ACC112 (cell line): ENCODE measurements around the gene SCARB1.
A peak's percentile ranks its signal among the peaks of the same experiment; 100 is the strongest.
"Not testable (repeated sequence)": the region's sequence is repeated elsewhere in the genome, so short reads cannot be mapped to it uniquely, and the experiment has no call there.

ENCODE experiments used
- H2AFZ ChIP-seq: fragments of 200-600 bp; sonication (generic); one replicate; pipeline ENCODE4 v1.6.0; 2017; ENCODE audit warnings: antibody characterized with exemption, low read length; ENCODE audit not compliant: unreplicated experiment
- H3K27ac ChIP-seq: fragments of 200-600 bp; sonication (generic); 2 replicates; pipeline ENCODE4 v1.5.1; 2014; ENCODE audit warnings: low read depth, mild to moderate bottlenecking, antibody characterized with exemption, low read length, moderate library complexity
- H3K27me3 ChIP-seq: fragments of 200-600 bp; sonication (generic); 2 replicates; pipeline ENCODE4 v1.6.1; 2014; ENCODE audit warnings: mild to moderate bottlenecking, antibody characterized with exemption, low read length, moderate library complexity, mixed read lengths; ENCODE audit not compliant: insufficient read depth
- H3K36me3 ChIP-seq: fragments of 200-600 bp; sonication (generic); 2 replicates; pipeline ENCODE4 v1.6.1; 2016; ENCODE audit warnings: mild to moderate bottlenecking, antibody characterized with exemption, low read length, moderate library complexity, mixed read lengths; ENCODE audit not compliant: insufficient read depth
- H3K4me1 ChIP-seq: fragments of 200-600 bp; sonication (generic); one replicate; pipeline ENCODE4 v1.6.1; 2016; ENCODE audit warnings: low read length, mixed read lengths; ENCODE audit not compliant: insufficient read depth, unreplicated experiment, control insufficient read depth
- H3K4me3 ChIP-seq: fragments of 200-600 bp; sonication (generic); 2 replicates; pipeline ENCODE4 v1.5.1; 2014; ENCODE audit warnings: mild to moderate bottlenecking, low read depth, low read length
- H3K79me2 ChIP-seq: fragments of 200-600 bp; sonication (generic); one replicate; pipeline ENCODE4 v1.6.0; 2016; ENCODE audit warnings: low read length; ENCODE audit not compliant: control insufficient read depth, unreplicated experiment, insufficient read depth

SCARB1 gene

GRCh38 chr12:124863416-124864325 lies at the start of gene SCARB1:
Gene SCARB1, minus strand, starts transcription at chr12:124863864. Its CDS starts 144 bp downstream, at chr12:124863720.
- Histone ChIP-seq H3K79me2 (peaks cover 7% of the 10 kb centered on the region), H3K4me1 (peaks cover 18% of the 10 kb centered on the region), H2AFZ (peak within 1 kb of the TSS; percentile 100), H3K4me3 (peak within 1 kb of the TSS; percentile 80), H3K36me3 (no peaks in the 10 kb centered on the region), H3K27ac (peak within 1 kb of the TSS; percentile 47; the same call in 1 of the 2 replicates), H3K27me3 (no peaks in the 10 kb centered on the region)

DNA sequence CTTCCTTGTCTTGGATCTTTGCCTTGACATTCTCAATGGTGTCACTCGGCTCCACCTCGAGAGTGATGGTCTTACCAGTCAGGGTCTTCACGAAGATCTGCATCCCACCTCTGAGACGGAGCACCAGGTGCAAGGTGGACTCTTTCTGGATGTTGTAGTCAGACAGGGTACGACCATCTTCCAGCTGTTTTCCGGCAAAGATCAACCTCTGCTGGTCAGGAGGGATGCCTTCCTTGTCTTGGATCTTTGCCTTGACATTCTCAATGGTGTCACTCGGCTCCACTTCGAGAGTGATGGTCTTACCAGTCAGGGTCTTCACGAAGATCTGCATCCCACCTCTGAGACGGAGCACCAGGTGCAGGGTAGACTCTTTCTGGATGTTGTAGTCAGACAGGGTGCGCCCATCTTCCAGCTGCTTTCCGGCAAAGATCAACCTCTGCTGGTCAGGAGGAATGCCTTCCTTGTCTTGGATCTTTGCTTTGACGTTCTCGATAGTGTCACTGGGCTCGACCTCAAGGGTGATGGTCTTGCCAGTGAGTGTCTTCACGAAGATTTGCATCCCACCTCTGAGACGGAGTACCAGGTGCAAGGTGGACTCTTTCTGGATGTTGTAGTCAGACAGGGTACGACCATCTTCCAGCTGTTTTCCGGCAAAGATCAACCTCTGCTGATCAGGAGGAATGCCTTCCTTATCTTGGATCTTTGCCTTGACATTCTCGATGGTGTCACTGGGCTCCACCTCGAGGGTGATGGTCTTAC lies 49.0 kb upstream of the SCARB1 start:
- peaks cover 25% of the 10 kb centered on the region for H3K36me3 ChIP-seq
- H3K27me3 ChIP-seq, H2AFZ ChIP-seq, H3K27ac ChIP-seq: not testable (repeated sequence)
- H3K79me2 ChIP-seq, result peaks cover 46% of the 10 kb centered on the region
- H3K4me1 ChIP-seq, result peaks cover 24% of the 10 kb centered on the region
- peak overlapping the region; percentile 92 for H3K4me3 ChIP-seq

- H3K79me2 ChIP-seq, result peaks cover 46% of the 10 kb centered on the region
- H3K4me1 ChIP-seq, result peaks cover 21% of the 10 kb centered on the region
- H3K27ac ChIP-seq, result peak overlapping the region; percentile 67; the same call in 1 of the 2 replicates
Observed at GRCh38 chr12:124911521-124911920, 47.9 kb upstream of the SCARB1 start.

GRCh38 chr12:124910561-124911478 lies 47.2 kb upstream of the SCARB1 start:
- peak overlapping the region; percentile 72 for H3K4me3 ChIP-seq
- H3K79me2 ChIP-seq, result peaks cover 46% of the 10 kb centered on the region
- peaks cover 26% of the 10 kb centered on the region for H3K4me1 ChIP-seq
- no peaks in the 10 kb centered on the region for H3K27me3 ChIP-seq
- H2AFZ ChIP-seq, result no peak overlapping the region
- peaks cover 25% of the 10 kb centered on the region for H3K36me3 ChIP-seq
- peak overlapping the region; percentile 67 for H3K27ac ChIP-seq

More at GRCh38 chr12:124911521-124911920, 47.9 kb upstream of the SCARB1 start:
- Histone ChIP-seq H3K4me3 (peak overlapping the region; percentile 72), H3K36me3 (peaks cover 25% of the 10 kb centered on the region)
- H2AFZ ChIP-seq, H3K27me3 ChIP-seq: not testable (repeated sequence)

DNA sequence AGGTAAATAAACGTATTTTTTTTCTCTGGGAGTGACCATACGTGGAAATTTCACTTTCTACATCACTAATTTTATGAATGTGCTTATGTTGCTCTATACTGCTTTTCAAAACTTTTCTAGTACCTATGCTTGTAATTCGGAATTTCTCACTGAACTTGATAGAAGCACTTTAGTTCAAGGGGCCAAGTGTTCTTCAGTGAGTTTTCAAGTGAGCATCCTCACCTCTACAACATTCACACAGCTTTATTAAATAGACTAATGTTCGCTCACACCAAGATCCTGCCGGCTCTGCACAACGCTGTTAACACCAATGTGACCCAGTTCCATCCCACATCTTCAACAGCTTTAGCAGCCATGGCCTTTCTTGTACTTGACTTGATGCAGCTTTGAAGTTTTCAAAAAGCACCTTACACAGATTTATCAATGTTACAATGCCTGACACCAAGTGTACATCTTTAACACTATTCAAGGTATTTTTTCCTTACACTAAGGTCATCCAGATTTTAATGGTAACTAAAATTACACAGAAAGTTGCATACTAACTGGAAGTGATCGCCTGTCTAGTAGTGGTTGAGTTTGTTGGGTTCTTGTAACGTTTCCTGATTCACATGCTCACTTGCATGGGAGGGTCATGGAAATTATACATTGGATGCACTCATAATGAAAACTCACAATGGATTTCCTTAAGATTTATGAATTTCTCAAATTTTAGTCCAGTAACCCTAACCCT lies 46.3 kb upstream of the SCARB1 start:
- Histone ChIP-seq H2AFZ (no peak overlapping the region), H3K27ac (peak overlapping the region; percentile 67), H3K27me3 (no peaks in the 10 kb centered on the region), H3K4me3 (peak overlapping the region; percentile 72), H3K79me2 (peaks cover 40% of the 10 kb centered on the region), H3K4me1 (peaks cover 27% of the 10 kb centered on the region), H3K36me3 (peaks cover 25% of the 10 kb centered on the region)

DNA sequence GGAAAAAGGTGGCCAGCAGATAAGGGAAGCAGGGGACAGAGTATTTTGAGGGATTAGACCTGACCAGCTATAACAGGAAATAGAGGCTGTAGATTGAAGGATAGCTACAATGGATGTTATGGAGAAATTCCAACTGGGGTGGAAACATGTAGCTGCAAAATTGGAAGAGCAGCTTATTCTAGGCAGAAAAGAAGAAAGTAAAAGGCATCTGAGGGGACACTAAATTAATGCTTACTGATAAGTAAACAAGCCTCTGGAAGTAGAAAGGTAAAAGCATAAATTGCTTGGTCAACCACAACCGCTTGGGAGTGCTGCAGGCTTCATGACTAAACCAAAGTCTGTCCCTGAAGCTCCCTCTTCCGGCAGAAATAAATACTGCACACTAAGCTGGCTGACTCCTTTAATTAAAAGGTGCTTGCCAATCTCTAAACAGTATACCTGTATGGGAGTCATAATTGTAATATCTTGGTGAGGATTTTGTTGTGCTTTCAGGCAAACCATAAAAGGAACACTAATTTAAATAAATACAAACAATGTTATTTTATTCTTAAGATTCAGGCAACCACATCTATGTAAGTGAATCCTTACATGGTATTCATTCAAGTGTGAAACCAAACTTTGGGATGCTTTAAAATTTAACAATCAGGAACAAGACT lies 43.1 kb upstream of the SCARB1 start:
- Histone ChIP-seq H3K79me2 (peaks cover 18% of the 10 kb centered on the region), H3K4me1 (peaks cover 32% of the 10 kb centered on the region), H3K4me3 (no peak overlapping the region), H3K27ac (no peak overlapping the region), H3K36me3 (peaks cover 11% of the 10 kb centered on the region), H3K27me3 (no peaks in the 10 kb centered on the region), H2AFZ (no peak overlapping the region)

DNA sequence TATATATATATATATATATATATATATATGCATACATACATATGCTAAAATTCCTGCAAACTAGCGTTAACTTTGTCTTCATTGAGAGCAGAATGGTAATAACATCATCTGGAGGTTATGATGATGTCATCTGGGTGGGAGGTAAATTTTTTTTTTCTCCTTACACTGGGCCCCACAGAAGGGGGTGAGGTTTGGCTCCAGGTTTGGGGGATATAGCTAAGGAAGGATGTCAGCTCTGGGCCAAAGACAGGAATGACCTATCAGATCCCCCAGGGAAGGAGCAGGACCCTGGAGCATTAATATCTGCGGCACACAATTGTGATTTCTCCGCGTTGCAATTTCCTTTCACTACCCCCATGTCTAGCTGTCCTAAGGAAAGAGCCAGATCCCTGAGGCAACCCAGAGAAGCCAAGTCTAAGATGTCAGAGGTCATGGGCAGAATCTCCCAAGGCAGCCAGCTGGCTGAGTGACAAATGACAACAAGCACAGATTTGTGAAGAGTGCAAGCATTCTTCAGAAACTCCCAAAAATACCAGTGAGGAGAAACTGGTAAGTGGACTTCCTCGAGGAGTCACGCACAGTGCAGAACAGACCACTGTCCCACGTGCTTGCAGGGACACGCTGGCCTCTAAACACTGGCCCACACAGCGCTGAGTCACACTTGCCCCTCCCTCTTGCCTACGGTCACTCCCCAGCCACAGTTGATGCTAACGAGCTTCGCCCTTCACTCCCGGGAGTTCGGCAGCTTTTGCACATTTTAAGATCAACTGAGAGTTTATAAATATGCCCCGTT lies 40.8 kb upstream of the SCARB1 start:
- Histone ChIP-seq H3K27me3 (no peaks in the 10 kb centered on the region), H3K4me3 (peak overlapping the region; percentile 37), H3K27ac (peak overlapping the region; percentile 91), H3K79me2 (peaks cover 3% of the 10 kb centered on the region), H3K36me3 (no peaks in the 10 kb centered on the region), H2AFZ (peak overlapping the region; percentile 20), H3K4me1 (peaks cover 13% of the 10 kb centered on the region)

DNA sequence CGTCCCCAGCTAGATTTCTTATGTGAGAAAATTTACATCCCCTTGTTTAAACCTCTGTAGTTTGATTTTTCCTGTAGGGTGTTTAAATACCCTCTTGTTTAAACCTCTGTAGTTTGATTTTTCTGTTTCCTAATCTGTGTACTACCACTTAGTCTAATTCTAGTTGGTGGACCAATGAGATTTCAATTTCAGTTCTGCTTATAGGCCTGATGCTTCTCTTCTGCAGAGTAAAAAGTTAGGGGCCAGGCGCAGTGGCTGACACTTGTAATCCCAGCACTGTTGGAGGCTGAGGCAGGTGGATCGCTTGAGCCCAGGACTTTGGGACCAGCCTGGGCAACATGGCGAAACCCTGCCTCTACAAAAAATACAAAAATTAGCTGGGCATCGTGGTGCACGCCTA lies 39.3 kb upstream of the SCARB1 start:
- Histone ChIP-seq H3K4me3 (no peak overlapping the region), H3K79me2 (peaks cover 3% of the 10 kb centered on the region), H3K4me1 (peaks cover 18% of the 10 kb centered on the region), H3K27me3 (no peaks in the 10 kb centered on the region), H3K27ac (no peak overlapping the region), H2AFZ (no peak overlapping the region), H3K36me3 (no peaks in the 10 kb centered on the region)

DNA sequence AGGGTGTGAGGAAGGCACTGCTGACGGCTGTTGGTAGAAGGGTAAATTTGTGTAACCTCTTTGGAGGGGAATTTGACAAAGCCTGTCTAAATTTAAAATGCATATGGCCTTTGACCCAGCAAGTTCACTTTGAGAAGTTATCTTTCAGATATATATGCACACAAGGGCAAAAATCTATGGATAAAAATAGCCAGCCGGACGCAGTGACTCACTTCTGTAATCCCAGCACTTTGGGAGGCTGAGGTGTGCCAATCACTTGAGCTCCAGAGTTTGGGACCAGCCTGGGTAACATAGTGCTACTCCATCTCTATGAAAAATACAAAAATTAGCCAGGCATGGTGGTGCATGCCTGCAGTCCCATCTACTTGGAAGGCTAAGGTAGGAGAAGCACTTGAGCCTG lies 37.3 kb upstream of the SCARB1 start:
- Histone ChIP-seq H3K36me3 (no peaks in the 10 kb centered on the region), H3K27me3 (no peaks in the 10 kb centered on the region), H3K4me1 (peaks cover 13% of the 10 kb centered on the region), H2AFZ (no peak overlapping the region), H3K27ac (no peak overlapping the region), H3K79me2 (peaks cover 3% of the 10 kb centered on the region), H3K4me3 (no peak overlapping the region)
